Measurements from ENCODE around the gene TRNP1. TPM values are rescaled to one million over a fixed set of nuclear protein-coding genes. Genes with fewer than 3 reads are reported as not detected.

The TRNP1 gene
- total and polyA plus RNA-seq, 2 of the 4 experiments (the other 2 are of a cell fraction), result 63.3 to 91.6 TPM

DNA sequence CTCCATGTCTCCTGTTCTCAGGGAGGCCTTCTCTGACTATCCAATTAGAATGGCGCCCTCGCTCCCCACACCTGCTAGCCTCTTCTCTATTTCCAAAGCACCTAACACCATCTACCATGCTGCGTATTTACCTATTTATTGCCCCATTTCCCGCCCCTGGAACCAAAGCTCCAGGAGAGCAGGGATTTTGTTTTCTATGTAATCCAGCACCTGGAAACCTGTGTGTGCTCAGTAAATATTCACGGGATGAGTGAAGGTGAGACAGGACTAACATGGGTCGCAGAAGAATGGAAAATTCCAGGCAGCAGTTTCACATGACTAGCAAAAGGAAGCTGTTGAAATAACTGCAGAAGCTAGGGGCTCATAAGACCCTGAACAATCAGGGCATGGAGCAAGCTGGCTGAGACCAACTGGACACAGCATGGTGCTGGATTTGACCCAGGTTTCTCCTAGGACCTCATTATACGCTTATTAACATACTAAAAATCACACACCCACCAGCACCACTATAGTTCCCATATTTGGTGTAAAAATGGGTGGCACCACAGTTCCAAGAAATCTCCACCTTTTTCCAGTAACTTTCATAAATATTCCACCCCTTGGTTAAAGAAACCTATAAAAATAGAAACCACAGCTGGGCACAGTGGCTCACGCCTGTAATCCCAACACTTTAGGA is 34.2 kb downstream of the TRNP1 start:
- peak overlapping the region; percentile 72 for H4K5ac ChIP-seq (ENCODE audit: low read depth, low read length)
- peak overlapping the region; percentile 64 to 71; a peak in 2 of 4 replicates for H4K8ac ChIP-seq (ENCODE audit: low read depth in 2 of 2, low read length in 2 of 2)
- DNase-seq (no peak), ATAC-seq (ENCODE audit: low read depth) (no peak)
- no TSS peak for BruUV-seq (replicated peaks)
- in situ Hi-C loops (cut with MboI; ENCODE audit: low sequenced_read_pairs) (no loop called here), dilution Hi-C loops (cut with HindIII; ENCODE audit: low sequenced_read_pairs, unreplicated experiment) (no loop called here), intact Hi-C loops (cut with micrococcal nuclease) (no loop called here)
- WGBS, 2 experiments (ENCODE audit: extremely low coverage in 2 of 2, insufficient read length in 1 of 2), result 87% methylated on average over 6 of the region's 8 CpGs; no CpG with 5 or more reads in 1 of the 2 experiments
- no peaks in the 10 kb centered on the region for H3K79me1 ChIP-seq (ENCODE audit: low read depth in 1 of 2, low read length in 2 of 2)
- H3K9me3 ChIP-seq (ENCODE audit: control insufficient read depth, insufficient read depth, low read length), result no peaks in the 10 kb centered on the region
- TF ChIP-seq, protein P1, sequence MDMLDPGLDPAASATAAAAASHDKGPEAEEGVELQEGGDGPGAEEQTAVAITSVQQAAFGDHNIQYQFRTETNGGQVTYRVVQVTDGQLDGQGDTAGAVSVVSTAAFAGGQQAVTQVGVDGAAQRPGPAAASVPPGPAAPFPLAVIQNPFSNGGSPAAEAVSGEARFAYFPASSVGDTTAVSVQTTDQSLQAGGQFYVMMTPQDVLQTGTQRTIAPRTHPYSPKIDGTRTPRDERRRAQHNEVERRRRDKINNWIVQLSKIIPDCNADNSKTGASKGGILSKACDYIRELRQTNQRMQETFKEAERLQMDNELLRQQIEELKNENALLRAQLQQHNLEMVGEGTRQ (IDR thresholded peaks at IDR 0.05; ENCODE audit: low read depth, low read length), result no peak
- TF ChIP-seq MAFK (IDR thresholded peaks at IDR 0.05; ENCODE audit: low read depth, low read length), result no peak
- no peak for TF ChIP-seq SMC3 (IDR thresholded peaks at IDR 0.05; ENCODE audit: low read depth, low read length)
- TF ChIP-seq, protein P2, sequence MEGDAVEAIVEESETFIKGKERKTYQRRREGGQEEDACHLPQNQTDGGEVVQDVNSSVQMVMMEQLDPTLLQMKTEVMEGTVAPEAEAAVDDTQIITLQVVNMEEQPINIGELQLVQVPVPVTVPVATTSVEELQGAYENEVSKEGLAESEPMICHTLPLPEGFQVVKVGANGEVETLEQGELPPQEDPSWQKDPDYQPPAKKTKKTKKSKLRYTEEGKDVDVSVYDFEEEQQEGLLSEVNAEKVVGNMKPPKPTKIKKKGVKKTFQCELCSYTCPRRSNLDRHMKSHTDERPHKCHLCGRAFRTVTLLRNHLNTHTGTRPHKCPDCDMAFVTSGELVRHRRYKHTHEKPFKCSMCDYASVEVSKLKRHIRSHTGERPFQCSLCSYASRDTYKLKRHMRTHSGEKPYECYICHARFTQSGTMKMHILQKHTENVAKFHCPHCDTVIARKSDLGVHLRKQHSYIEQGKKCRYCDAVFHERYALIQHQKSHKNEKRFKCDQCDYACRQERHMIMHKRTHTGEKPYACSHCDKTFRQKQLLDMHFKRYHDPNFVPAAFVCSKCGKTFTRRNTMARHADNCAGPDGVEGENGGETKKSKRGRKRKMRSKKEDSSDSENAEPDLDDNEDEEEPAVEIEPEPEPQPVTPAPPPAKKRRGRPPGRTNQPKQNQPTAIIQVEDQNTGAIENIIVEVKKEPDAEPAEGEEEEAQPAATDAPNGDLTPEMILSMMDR (conservative IDR thresholded peaks at IDR 0.05; ENCODE audit: low read depth, low read length), result no peak
- TF ChIP-seq BHLHE40 (IDR thresholded peaks at IDR 0.05; ENCODE audit: low read depth, low read length), result no peak
- TF ChIP-seq NFE2L2 (IDR thresholded peaks at IDR 0.05; ENCODE audit: low read depth, low read length), result no peak
- no peak for TF ChIP-seq FOS (IDR thresholded peaks at IDR 0.05; ENCODE audit: low read depth, low read length)
- no peak for TF ChIP-seq RAD21 (IDR thresholded peaks at IDR 0.05; ENCODE audit: low read length)
- TF ChIP-seq MXI1 (IDR thresholded peaks at IDR 0.05; ENCODE audit: borderline replicate concordance, low read depth, low read length), result no peak
- TF ChIP-seq CHD1 (IDR thresholded peaks at IDR 0.05; ENCODE audit: low read depth, low read length), result no peak
- no peak overlapping the region for H3K4me3 ChIP-seq (ENCODE audit: insufficient read depth, low read depth, low read length)
- no peak overlapping the region for H3K4me2 ChIP-seq (ENCODE audit: low read depth, low read length)
- no peak overlapping the region for H2BK120ac ChIP-seq (ENCODE audit: low read depth, low read length)
- H3K27ac ChIP-seq (ENCODE audit: insufficient read depth, low read length), result no peak overlapping the region
- H2AFZ ChIP-seq (replicated peaks; ENCODE audit: low read length, poor library complexity), result peak overlapping the region; percentile 80
- no peak overlapping the region for H3K9ac ChIP-seq (ENCODE audit: low read depth, low read length)
- peak overlapping the region; percentile 35; the same call in 1 of the 2 replicates for H2AK5ac ChIP-seq (ENCODE audit: low read depth, low read length)
- H4K20me1 ChIP-seq (ENCODE audit: insufficient read depth, low read length), result no peaks in the 10 kb centered on the region
- peaks cover 3% of the 10 kb centered on the region; the same call in 1 of the 2 replicates for H3K9me1 ChIP-seq (ENCODE audit: insufficient read depth, low read length)
- ChIA-PET POLR2A (ENCODE audit: unreplicated experiment) (no interaction called here), CTCF (interaction anchor here (0.9 to 2.0 kb wide), 3 partner anchors 17 to 30 kb away, joined by 3 to 7 read pairs (median 5); no protein-coding TSS in a partner anchor)
- peak overlapping the region; percentile 18 for H3K18ac ChIP-seq (ENCODE audit: low read depth, low read length)
- H2BK5ac ChIP-seq (ENCODE audit: low read depth, low read length, poor library complexity, severe bottlenecking), result no peak overlapping the region
- no peak overlapping the region for H3K23ac ChIP-seq (ENCODE audit: low read depth, low read length)
- peak overlapping the region; percentile 29; the same call in 1 of the 2 replicates for H3K4ac ChIP-seq (ENCODE audit: low read depth, low read length)
- H3K36me3 ChIP-seq (ENCODE audit: control insufficient read depth, insufficient read depth, low read length), result no peaks in the 10 kb centered on the region
- no peak overlapping the region for H3K56ac ChIP-seq (ENCODE audit: extremely low read depth, insufficient read depth, low read length)
- no peak overlapping the region for H3K14ac ChIP-seq (replicated peaks; ENCODE audit: low read depth, low read length)
- peaks cover 12% of the 10 kb centered on the region for H3K4me1 ChIP-seq (ENCODE audit: control insufficient read depth, insufficient read depth, low read length)
- no peak overlapping the region for H2BK20ac ChIP-seq (ENCODE audit: low read depth, low read length)
- no peak overlapping the region; the same call in 2 of the 3 replicates for H2BK15ac ChIP-seq (ENCODE audit: low read depth, low read length)
- H3K27me3 ChIP-seq (ENCODE audit: control insufficient read depth, insufficient read depth, low read length), result no peaks in the 10 kb centered on the region
- peak overlapping the region; percentile 14; the same call in 1 of the 2 replicates for H4K91ac ChIP-seq (ENCODE audit: insufficient read depth, low read depth, low read length)
- H2AK9ac ChIP-seq (replicated peaks; ENCODE audit: low read depth, low read length, poor library complexity), result no peak overlapping the region
